COLO668 (cell line): ENCODE measurements around the gene CLN3.
"Not testable (repeated sequence)": the region's sequence is repeated elsewhere in the genome, so short reads cannot be mapped to it uniquely, and the experiment has no call there.

Experiments
- DNase-seq: peaks from one replicate; lab custom pipeline; 2025; ENCODE audit not compliant: unreplicated experiment; lab: John Stamatoyannopoulos, UW

Gene CLN3

DNA sequence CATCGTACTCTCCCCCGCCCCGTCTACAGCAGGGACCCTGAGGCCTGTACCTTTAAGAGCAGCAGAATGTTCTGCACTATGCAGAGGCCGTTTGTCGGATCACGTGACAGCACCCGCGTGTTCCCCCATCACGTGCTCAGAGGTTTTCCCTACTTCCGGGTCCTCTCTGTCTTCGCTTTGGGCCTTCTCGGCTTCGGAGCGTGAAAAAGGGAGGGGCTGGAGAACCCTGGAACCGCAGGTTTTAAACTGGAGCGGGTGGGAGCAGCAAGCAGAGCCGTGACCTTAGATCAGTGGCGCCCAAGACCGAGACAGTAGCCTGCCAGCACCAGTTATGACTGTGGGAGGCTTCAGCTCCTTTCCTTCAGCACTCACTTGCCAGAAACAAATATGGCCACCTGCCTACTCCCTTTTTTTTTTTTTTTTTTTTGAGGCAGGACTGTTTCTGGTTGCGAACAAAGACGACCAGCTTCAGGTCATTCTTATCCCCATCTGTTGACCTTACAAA is at the start of gene CLN3:
Gene CLN3, minus strand, starts transcription at position 105 of the 505 bp plus-strand sequence. CDS start 315 bp downstream, outside the sequence.
- DNase-seq = peak; percentile 80

GRCh38 chr16:28540346-28540745 is 48.5 kb upstream of the CLN3 start:
- DNase-seq = no peak

- no peak for DNase-seq
Measured at GRCh38 chr16:28538733-28539596, 47.1 kb upstream of the CLN3 start, which contains the start of gene NUPR1. Gene NUPR1, minus strand, starts transcription at chr16:28538974. Its CDS starts 67 bp downstream, at chr16:28538907.

DNA sequence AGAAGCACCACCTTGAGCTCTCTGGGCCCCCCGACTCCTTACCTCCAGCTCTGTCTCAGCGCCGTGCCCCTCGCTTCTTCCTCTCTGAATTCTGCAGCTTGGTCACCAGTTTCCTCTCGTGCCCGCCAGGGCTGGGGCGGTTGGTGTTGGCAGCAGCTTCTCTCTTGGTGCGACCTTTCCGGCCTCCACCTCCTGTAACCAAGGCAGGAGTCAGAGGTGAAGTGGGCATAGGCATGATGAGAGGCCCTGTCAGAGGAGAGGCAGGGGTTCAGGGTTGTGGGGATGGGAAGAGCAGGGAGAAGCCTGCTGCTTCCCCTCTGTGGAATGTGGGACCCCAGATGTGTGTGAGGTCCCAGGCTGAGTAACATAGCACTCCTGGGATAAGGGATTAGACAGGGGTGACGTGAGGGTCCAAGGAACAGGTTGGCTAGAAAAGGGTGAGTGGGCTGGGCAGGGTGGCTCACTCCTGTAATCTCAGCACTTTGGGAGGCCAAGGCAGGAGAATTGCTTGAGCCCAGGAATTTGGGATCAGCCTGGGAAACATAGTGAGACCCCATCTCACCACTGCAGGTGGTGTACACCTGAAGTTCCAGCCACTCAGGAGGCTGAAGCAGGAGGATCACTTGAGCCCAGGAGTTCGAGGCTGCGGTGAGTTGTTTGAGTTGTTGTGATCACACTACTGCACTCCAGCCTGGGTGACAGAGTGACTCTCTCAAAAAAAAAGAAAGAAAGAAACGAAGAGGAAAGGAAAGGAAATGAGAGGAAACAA is 46.3 kb upstream of the CLN3 start:
- no peak for DNase-seq

- peak; percentile 6 for DNase-seq
Measured at GRCh38 chr16:28537076-28537475, 45.2 kb upstream of the CLN3 start.

DNA sequence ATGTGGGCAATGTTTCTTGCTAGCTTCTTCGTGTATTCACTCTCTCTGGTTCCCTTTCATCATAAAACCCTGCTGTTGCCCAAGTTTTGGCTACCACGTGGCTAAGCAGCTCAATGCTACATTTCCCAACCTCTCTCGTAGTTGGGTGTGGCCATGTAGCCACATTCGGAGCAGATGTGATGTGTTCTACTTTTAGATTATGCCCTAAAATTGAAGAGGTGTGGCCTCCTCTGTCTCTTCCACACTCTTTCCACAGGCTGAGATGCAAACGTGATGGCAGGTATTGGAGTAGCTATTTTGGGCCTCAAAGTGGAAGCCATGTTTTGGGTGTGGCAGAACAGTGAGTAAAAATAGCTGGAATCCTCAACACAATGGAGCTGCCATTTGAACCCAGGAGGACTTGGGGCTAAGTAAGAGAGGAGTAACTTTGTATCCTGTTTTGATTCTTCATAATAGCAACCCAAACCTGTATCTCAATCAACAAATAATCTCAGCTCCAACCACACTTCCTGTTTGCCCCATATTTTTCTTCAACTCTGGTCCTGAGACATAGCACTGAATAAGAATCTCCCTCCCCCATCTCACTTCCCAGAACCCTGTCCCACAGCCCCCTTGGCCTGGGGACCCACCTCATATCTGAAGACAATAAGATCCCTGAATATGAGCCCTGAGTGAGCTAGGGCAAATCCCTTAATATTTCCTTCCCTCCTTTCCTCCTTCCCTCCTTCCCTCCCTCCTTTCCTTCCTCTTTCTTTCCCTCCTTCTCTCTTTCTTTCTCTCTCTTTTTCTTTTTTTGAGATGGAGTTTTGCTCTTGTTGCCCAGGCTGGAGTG is 42.9 kb upstream of the CLN3 start:
- no peak for DNase-seq

GRCh38 chr16:28532940-28533647 is 41.2 kb upstream of the CLN3 start:
- DNase-seq = no peak

GRCh38 chr16:28531777-28532744 is 40.2 kb upstream of the CLN3 start:
- DNase-seq = no peak

DNA sequence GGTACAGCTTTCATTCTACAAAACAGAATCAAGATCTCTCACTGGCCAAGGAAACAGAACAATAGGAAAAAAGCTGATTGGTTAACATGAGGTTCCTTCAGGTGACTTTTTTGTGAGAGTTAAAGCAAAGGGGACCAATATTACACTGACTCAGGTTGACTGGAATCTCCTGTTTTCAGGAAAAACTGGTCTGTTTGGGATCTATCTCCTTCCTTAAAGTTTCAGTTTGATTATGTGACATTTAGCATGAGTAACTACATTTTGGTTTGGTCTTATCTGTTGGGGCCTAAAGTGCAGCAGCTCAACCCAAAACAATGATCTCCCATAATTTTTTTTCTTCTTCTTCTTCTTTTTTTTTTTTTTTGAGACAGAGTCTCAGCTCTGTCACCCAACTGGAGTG is 37.2 kb upstream of the CLN3 start:
- no peak for DNase-seq

- no peak for DNase-seq
Measured at GRCh38 chr16:28528463-28528867, 36.6 kb upstream of the CLN3 start.

DNA sequence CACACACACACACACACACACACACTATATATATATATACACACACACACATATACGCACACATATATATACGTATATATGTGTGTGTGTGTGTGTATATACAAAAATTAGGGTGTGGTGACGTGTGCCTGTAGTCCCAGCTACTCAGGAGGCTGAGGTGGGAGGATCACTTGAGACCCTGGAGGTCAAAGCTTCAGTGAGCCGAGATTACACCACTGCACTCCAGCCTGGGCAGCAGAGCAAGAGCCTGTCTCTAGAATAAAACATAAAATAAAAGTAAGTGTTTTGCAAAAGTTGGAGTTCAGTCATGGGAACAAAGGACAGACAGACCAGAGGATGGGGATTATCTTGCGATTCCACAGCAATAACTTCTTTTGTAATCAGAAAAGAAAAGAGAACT is 36.1 kb upstream of the CLN3 start:
- no peak for DNase-seq

DNA sequence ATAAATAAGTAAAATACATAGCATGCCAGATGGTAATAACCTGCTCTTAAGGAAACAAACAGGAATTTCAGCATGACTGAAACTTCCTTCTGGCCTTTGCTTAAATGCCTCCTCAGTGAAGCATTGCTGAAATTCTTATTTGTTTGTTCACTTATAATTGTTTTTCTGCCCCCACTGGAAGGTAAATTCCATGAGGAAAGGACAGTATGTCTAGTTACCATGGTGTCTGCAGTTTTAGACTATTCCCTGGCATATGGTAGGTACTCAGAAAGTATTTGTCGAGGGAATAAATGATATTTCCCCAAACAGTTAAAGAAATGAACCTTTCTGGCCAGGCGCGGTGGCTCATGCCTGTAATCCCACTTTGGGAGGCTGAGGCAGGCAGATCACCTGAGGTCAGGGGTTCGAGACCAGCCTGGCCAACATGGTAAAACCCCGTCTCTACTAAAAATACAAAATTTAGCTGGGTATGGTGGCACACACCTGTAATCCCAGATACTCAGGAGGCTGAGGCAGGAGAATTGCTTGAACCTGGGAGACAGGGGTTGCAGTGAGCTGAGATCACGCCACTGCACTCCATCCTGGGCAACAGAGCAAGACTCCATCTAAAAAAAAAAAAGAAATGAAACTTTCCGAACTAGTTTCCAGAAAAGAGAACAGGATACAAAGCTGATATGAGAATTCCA is 35.4 kb upstream of the CLN3 start:
- not testable (repeated sequence) for DNase-seq

GRCh38 chr16:28526201-28527099 is 34.6 kb upstream of the CLN3 start:
- no peak for DNase-seq

- DNase-seq = no peak
Measured at GRCh38 chr16:28524681-28525171, 32.9 kb upstream of the CLN3 start.

GRCh38 chr16:28522792-28523191 is 30.9 kb upstream of the CLN3 start:
- DNase-seq = no peak

DNA sequence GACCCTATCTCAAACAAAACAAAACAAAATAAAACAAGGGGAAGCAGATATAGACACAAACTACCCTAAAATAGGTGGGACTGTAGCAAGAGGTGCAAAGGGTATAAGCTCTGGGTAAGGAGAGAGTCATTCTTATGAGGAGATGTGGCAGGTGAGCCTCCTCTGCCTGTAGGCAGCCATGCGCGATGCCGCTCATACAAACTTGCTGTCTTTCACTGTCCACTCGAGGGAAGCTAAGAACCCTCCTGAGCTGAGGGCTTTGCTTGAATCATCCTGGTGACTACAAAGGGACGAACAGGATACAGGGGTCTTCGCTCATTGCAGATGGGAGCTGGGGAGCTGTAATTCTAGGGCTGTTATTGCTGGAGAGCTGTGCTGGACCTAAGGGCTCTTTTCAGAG is 29.6 kb upstream of the CLN3 start:
- DNase-seq = no peak

- no peak for DNase-seq
Measured at GRCh38 chr16:28520672-28521071, 28.8 kb upstream of the CLN3 start.
